Measurements from ENCODE around the gene FNDC4.
A peak's percentile ranks its signal among the peaks of the same experiment; 100 is the strongest.
"Not testable (repeated sequence)": the region's sequence is repeated elsewhere in the genome, so short reads cannot be mapped to it uniquely, and the experiment has no call there.

FNDC4 gene

DNA sequence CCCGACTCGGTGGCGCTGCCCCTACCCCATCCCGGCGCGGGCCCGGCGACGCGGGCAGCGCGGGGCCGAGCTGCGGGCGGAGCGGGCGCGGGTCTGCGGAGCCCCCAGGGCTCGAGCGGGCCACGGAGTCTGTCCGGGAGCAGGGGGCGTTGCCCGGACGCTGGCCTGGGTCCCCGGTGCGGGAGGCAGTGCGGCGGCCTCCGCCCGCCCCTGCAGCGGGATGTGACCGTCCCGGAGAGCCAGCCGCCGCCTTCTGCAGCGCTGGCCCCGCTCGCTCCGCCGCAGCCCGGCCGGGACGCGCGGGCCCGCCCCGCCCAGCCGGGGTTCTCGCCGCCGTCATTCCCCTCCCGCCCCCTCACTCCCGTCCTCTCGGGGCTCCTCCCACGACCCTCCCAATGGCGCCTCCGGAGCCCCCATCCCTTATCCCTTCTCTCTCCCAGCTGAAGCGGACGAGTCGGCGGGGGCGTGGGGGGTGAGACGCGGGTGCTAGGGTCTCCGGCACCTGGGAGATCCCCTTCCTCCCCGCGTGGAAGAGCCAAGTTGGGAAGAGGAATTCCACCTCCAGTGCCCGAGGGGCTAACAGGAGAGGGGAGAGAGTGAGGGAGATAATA, at the start of gene FNDC4:
FNDC4 (minus strand) TSS at position 257 of the 611 bp plus-strand sequence. CDS start 521 bp downstream, outside the sequence.
- DNase-seq, result peak; percentile 69

DNA sequence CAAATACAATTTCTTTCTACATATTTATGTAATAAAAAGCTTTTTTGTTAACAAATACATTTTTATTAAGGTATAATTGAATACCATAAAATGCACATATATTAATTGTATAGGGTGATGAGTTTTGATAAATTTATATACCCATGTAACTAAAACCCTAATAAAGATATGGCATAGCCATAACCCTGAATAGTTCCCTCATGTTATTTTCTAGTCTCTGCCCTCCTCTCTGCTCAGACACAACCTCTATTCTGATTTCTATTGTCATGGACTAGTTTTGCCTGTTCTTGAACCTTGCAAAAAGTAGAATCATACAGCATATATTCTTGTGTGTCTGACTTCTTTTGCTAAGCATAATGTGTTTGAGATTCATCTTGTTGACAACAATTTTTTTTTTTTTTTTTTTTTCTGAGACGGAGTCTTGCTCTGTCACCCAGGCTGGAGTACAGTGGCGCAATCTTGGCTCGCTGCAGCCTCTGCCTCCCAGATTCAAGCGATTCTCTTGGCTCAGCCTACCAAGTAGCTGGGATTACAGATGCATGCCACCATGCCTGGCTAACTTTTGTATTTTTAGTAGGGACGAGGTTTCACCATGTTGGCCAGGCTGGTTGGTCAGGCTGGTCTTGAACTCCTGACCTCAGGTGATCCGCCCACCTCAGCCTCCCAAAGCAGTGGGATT, 49.3 kb upstream of the FNDC4 start:
- no peak for DNase-seq

DNA sequence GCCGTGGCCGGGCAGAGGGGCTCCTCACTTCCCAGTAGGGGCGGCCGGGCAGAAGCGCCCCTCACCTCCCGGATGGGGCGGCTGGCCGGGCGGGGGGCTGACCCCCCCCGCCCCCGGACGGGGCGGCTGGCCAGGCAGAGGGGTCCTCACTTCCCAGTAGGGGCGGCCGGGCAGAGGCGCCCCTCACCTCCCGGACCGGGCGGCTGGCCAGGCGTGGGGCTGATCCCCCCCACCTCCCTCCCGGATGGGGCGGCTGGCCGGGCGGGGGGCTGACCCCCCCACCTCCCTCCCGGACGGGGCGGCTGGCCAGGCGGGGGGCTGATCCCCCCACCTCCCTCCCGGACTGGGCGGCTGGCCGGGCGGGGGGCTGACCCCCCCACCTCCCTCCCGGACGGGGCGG, 44.6 kb upstream of the FNDC4 start:
- not testable (repeated sequence) for DNase-seq

DNA sequence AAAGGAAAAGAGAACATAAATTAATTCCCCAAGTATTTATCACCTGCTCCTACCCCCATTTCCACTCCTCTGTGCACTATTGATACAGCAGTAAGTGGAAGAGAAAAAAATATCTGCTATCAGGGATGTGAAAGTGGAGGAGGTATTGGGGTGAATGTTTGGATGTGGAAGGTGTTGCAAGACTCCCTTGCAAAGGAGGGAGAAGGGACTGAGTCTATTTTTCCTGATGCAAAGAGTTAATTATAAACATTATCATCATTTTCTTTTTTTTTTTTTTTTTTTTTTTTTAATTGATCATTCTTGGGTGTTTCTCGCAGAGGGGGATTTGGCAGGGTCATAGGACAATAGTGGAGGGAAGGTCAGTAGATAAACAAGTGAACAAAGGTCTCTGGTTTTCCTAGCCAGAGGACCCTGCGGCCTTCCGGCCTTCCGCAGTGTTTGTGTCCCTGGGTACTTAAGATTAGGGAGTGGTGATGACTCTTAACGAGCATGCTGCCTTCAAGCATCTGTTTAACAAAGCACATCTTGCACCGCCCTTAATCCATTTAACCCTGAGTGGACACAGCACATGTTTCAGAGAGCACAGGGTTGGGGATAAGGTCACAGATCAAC, 43.9 kb upstream of the FNDC4 start:
- DNase-seq, result not testable (repeated sequence)

GRCh38 chr2:27537287-27537686, 42.3 kb upstream of the FNDC4 start:
- DNase-seq, result no peak

GRCh38 chr2:27531983-27532382, 37.0 kb upstream of the FNDC4 start:
- no peak for DNase-seq

DNA sequence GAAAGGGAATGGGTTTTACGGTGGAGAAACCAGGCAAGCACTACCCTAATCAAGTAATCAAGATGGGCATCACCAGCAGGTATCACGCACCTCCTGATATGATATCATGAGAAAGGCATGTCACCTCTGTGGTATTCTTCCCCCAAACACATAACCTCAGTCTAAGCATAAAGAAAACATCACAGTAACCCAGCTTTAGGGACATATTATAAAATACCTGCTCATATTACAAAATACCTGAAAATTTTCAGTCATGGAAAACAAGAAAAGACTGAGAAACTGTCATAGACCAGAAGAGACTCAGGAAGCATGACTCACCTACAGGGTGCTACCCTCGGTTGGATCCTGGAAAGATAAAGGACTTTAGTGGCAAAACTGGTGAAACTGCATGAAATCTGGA, 32.2 kb upstream of the FNDC4 start:
- DNase-seq, result no peak

DNA sequence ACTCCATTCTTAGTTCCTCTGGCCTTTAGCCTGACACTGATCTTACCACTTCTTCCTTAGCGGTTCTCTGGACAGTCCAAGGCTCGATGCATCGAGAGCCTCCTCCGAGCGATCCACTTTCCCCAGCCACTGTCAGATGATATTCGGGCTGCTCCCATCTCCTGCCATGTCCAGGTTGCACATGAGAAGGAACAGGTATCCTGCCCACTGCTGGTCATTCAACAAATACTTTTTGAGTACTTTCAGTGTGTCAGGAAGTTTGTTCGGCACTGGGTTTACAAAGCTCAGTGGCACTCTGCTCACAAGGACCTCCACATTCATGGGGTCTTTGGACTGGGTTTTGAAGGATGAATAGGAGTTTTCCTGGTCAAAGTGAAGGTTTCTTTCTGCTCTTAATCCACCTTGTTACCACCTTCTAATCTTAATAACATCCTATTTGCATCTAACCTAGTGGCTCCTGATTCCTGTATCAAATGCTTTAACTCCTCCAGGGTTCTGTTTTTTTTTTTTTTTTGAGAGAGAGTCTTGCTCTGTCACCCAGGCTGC, 27.5 kb upstream of the FNDC4 start:
- no peak for DNase-seq

DNA sequence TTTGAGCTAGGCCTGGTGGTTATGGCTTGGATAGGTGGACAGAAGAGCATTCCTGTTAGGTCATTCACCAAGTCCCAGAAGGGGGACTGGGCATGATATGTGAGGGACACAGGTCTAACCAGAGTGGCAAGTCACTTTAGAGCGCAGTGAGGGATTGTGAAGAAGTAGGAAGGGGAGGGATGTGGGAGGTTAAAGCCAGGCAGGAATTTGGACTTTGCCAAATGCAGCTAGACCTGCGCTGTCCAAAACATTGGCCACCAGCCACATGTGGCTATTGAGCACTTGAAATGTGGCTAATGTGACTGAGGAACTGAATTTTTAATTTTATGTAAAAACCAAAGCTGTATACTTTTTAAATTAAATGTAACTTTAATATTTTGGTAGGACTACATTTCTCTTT, 25.3 kb upstream of the FNDC4 start:
- DNase-seq, result no peak

DNA sequence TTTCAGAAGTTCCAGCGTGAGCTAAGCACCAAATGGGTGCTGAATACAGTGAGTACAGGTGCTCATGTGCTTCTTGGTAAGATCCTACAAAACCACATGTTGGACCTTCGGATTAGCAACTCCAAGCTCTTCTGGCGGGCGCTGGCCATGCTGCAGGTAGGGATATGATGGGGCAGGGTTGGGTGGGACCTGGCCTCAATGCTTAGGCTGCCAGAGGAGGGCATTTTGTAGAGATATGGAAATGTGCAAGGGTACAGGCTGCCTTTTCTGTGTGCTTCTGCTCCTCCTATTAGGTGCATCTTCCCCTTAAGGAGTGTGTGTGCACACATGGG, 23.7 kb upstream of the FNDC4 start:
- DNase-seq, result no peak

- DNase-seq, result no peak
Measured at GRCh38 chr2:27518113-27518781, 23.2 kb upstream of the FNDC4 start.

GRCh38 chr2:27509326-27509725, 14.3 kb upstream of the FNDC4 start:
- no peak for DNase-seq

DNA sequence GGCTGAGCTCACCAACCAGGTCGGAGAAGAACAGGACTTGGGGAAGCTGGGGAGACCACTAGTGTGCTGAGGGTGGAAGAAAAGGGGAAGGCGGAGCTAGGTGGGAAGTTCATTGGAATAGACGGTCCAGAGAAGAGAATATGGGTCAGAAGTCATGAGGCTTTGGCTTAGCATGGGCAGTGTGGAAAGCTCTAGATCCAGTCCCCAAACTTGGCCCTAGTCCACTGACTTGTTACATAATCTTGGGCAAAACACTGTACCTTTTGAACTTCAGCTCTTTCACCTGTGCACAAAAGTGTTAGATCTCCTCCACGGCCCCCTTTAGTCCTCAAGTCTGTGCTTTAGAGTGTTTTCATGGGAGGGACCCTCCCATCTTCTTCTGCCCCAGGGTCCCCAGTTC, 12.3 kb upstream of the FNDC4 start:
- no peak for DNase-seq

- DNase-seq, result no peak
Measured at GRCh38 chr2:27506587-27506986, 11.6 kb upstream of the FNDC4 start.

GRCh38 chr2:27502142-27502541, 7.1 kb upstream of the FNDC4 start:
- DNase-seq, result no peak

DNA sequence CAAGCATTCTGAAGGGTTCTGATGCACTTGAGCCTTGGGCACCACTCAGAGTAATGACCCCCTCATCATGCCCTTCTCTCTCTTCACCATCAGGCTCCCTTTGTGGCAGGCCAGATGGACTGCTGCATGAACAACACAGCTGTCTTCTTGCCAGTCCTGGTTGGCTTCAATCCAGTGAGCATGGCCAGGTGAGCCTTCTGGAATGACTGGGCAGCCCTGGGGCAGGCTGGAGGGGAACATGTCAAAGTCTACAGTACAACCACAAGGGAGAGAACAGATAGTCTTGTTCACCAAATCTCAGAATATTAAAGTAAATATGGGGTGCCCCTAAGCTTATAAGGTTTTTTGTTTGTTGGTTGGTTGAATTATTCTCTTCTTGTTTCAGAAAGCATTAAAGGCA, 6.0 kb upstream of the FNDC4 start:
- no peak for DNase-seq

- DNase-seq, result no peak
Measured at GRCh38 chr2:27498975-27499374, 4.0 kb upstream of the FNDC4 start.

- DNase-seq, result no peak
Measured at GRCh38 chr2:27497288-27497627, 2.3 kb upstream of the FNDC4 start.

DNA sequence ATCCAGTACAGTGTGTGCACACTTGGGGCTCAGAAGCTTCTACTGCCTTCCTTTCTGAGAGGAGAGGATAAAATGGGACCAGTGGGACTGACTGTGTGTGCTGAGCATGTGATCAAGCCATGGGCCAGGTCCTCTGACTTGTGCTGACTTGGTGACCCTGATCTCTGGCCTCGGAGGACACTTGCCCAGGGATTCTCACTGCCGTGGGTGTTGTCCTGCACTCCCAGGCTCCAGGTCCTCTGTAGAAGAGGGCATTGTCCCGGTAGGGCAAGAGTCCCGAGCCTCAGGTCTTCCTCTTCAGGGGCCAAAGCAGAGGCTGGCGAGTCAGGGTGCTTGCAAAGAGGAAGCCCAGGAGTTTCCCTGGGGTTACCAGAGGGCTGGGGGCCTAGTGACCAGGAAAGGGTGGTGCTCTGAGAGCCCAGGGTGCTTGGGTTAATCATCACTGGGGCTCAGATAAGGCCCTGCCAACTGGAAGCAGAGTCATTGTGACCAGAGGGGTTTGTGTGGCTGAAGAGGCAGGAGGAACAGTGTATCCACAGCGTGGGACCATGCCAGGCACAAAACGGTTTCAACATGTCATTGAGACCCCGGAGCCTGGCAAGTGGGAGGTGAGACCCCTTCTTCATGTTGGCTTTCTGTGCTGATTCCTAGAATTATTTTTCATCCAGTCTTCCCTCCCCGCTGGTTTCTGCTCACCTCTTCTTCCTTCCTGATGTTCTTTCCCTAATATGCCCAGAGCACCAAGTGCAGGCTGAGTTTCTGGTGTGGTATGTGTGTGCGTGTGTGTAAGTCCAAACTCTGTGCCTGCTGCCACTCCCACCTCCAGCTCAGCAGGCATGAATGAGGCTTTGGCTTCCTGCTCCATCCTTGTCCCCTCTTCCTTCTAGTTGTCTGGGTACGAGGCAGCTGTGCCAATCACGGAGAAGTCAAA, 1.6 kb upstream of the FNDC4 start, which contains the start of gene GCKR:
GCKR (plus strand) TSS at position 483 of the 931 bp plus-strand sequence; CDS start at position 549, 66 bp downstream.
- no peak for DNase-seq

DNA sequence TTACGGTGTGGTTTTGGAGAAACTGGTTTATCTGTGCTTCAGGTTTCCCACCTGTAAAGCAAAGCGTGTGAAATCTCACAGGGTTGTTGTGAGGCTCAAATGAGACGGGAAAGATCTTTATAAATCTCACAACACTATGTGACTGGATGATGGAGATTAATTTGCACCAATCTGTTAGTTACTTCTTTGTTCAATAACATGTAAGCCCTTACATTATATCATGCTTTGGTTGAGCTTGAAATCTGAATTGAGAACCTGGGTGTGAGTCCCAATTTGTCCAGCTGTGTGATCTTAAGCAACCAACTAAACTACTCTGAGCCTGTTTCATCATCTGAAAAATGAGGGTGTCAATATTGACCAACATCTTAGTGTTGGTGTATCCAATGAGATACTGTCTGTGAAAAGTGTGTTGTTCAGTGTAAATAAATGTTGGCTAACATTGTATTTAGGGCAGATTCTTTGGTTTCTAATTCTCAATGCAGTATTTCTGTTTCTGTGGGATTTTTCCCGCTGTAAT, 898 bp upstream of the FNDC4 start:
- DNase-seq, result no peak

DNA sequence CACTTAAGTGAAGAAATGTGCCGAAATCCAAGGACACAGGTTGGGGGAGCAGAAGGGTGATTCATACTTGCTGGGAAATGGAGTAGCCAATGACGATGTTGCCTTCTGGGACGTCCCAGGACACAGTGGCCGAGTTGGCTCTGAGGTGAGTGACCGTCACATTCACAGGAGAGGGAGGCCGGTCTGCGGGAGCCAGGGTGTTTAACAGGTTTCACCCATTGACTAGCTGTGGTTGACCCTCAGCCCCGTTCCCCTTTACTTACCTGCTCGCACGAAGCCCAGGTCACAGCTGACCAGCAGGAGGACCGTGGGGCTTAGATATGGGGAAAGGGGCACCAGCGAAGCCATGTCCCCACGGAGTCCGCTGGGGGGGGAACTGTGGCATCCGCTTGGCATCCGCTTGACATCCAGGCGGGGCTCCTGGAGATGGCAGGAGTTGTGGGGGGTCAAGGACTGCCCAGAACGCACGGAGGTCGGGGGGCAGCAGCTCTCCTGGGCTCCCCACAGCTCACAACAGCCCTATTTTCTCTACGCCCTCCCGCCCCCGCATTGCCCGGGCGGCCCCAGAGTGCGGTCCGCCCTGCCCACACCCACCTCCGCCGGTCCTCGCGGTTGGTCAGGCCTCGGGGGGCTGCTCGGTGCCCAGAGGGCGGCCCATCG, 586 bp downstream of the FNDC4 start:
- no peak for DNase-seq

DNA sequence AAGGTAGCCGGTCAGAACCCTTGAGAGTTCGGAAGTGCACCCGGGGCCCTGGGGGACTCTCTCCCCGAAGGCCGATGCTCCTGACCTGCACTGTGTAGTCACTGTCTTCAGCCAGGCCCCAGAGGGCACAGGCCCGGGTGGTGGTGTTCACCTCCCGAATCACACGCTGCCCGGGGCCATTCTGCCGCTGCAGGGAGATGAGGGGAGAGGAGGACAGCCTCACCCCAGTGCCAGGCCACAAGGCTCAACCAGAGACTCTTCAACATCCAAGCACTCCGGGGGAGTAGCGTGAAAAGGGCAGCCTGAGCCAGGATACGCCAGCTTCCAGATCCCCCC, 1.1 kb downstream of the FNDC4 start:
- DNase-seq, result no peak

All from activated effector memory CD4-positive, alpha-beta T cell treated with anti-CD3 and anti-CD28 coated beads, Interleukin-2, amount 50 U/mL, for 16 hours (primary cell).